Activated CD4-positive, alpha-beta memory T cell treated with anti-CD3 and anti-CD28 coated beads, Interleukin-2, amount 10 ng/mL, durations not matched to agents 7 days and 5 days (primary cell): Measurements from ENCODE around the gene NES. TPM values are rescaled to one million over a fixed set of nuclear protein-coding genes. Genes with fewer than 3 reads are reported as not detected.

ENCODE experiments used
- CTCF ChIA-PET: fragments of 350-600 bp; sonication (Branson Sonifier 250); formaldehyde crosslinking; loops from one replicate; lab custom pipeline; 2021; ENCODE audit warnings: antibody characterized with exemption, inconsistent platforms; lab: Charles Lee
- POLR2A ChIA-PET: fragments of 350-600 bp; sonication (Branson Sonifier 250); formaldehyde crosslinking; loops from one replicate; lab custom pipeline; 2021; ENCODE audit warnings: antibody characterized with exemption; lab: Charles Lee
- DNase-seq: peaks from one replicate; pipeline ENCODE4 v3.0.0-alpha.2; 2020
- H3K27ac Mint-ChIP-seq: one replicate; pipeline ENCODE4 v1.8.0; 2021; ENCODE audit warnings: mild to moderate bottlenecking, mixed read lengths
- H3K27me3 Mint-ChIP-seq: one replicate; pipeline ENCODE4 v1.8.0; 2021; ENCODE audit warnings: mixed read lengths
- H3K36me3 Mint-ChIP-seq: one replicate; pipeline ENCODE4 v1.8.0; 2021; ENCODE audit warnings: low read depth, mixed read lengths
- H3K4me1 Mint-ChIP-seq: one replicate; pipeline ENCODE4 v1.8.0; 2021; ENCODE audit warnings: mixed read lengths
- H3K4me3 Mint-ChIP-seq: one replicate; pipeline ENCODE4 v1.8.0; 2021; ENCODE audit warnings: mild to moderate bottlenecking, mixed read lengths
- H3K9me3 Mint-ChIP-seq: one replicate; pipeline ENCODE4 v1.8.0; 2021; ENCODE audit warnings: mixed read lengths
- total RNA-seq, 2 experiments: library from RNA; stranded (reverse); gene quantifications; one replicate each; pipeline ENCODE4 v1.2.3, GENCODE V29; 2021

Gene NES
- total RNA-seq, 2 experiments from 2014 or later: not detected

DNA sequence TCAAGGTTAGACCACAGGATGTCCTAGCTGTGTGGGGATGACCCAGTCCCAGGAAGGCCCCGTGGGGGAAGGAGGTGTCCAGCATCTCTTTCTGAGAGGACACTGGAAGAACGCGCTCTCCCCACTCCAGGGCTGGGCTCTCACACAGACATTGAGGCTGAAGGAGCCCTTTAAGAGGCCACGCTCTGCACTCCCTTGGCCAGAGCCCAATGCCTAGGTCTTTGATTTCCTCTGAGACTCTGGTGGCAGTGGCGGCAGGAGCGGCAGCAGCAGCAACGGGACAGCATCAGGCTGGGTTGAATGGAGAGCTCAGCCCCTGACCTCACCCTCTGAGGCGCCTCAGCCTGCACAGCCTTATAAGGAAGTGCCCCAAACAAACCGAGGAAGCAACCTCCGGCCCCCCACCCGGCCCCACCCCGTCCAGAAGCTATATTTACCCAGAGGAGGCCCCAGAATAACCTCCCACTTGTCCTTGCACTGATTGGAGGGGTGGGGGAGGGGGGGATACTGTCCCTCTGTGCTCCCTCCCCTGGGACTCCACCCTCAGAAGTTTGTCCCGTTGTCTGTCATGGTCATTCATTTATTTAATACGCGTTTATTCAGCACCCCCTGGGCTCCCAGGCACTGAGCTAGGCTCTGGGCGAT is 12.3 kb downstream of the NES start:
- no peak for DNase-seq
- H3K27me3 Mint-ChIP-seq: peaks cover 10% of the 10 kb centered on the region
- POLR2A ChIA-PET: no interaction called here
- H3K4me1 Mint-ChIP-seq: peaks cover 45% of the 10 kb centered on the region
- no peaks in the 10 kb centered on the region for H3K9me3 Mint-ChIP-seq
- CTCF ChIA-PET: interaction anchor here (1.7 kb wide), 1 partner anchor 226 kb away, joined by 4 read pairs; no protein-coding TSS in a partner anchor
- H3K36me3 Mint-ChIP-seq: peaks cover 3% of the 10 kb centered on the region
- no peak overlapping the region for H3K27ac Mint-ChIP-seq
- H3K4me3 Mint-ChIP-seq: no peak overlapping the region

DNA sequence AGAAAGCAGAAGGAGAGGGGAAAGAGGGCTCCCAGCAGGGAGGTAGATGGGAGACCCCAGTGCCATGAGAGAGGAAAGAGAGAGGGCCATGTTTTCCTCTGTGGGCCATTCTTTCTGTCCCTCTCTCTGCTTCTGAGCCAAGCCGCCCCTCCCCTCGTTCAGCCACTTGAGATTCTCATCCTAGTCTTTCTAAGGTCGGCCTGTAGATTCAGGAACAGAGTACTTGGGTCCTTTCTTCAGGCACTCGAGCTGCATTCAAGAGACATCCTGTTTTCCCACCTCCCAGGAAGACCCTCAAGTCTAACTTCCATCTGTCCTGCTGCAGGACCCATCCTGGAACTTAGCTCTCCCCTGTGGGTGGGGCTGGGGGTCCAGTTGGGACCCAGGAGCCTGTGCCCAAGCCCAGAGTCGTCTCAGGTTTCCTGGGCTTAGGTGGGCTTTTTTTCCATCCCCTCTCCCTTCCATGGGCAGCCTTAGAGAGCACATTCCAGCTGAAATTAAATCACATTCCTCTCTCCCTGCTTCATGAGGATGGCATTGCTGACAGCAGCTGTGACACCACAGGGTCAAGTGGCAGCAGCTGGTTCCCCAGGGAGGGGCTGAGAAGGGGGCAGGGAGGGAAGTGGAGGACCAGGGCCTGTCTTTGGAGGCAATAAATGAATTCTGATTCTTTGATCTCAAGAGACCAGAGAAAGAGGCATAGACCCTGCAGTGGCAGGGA is 13.0 kb downstream of the NES start:
- ChIA-PET CTCF (interaction anchor here (0.5 to 1.7 kb wide), 2 partner anchors 8 to 226 kb away, joined by 3 to 4 read pairs; no protein-coding TSS in a partner anchor), POLR2A (no interaction called here)
- no peak overlapping the region for H3K4me3 Mint-ChIP-seq
- peaks cover 7% of the 10 kb centered on the region for H3K27me3 Mint-ChIP-seq
- no peak overlapping the region for H3K27ac Mint-ChIP-seq
- H3K9me3 Mint-ChIP-seq: no peaks in the 10 kb centered on the region
- H3K4me1 Mint-ChIP-seq: peaks cover 52% of the 10 kb centered on the region
- no peak for DNase-seq
- peaks cover 3% of the 10 kb centered on the region for H3K36me3 Mint-ChIP-seq

DNA sequence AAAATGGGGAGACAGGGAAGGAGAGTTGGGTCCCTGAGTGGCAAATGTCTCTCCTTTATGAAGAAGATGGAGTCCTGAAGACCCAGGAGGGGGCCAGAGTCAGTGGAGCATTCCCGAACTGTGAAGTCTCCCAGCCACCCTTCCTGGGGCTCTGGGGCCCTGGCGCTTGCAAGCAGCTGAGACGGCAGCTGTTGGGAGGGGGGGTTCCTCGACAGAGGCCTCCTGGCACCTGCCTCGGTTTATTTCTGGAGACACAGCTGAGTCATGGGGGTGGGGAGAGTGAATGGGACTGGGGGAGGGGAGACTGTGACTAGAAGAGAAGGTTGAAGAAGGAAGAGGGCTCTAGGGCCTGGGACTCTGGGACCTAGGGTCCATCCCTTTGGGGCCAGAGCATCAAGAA is 14.0 kb downstream of the NES start:
- POLR2A ChIA-PET: no interaction called here
- peaks cover 3% of the 10 kb centered on the region for H3K36me3 Mint-ChIP-seq
- DNase-seq: no peak
- H3K4me1 Mint-ChIP-seq: peaks cover 62% of the 10 kb centered on the region
- H3K27ac Mint-ChIP-seq: no peak overlapping the region
- no peak overlapping the region for H3K4me3 Mint-ChIP-seq
- H3K9me3 Mint-ChIP-seq: no peaks in the 10 kb centered on the region
- peaks cover 8% of the 10 kb centered on the region for H3K27me3 Mint-ChIP-seq
- CTCF ChIA-PET: interaction anchor here (0.7 to 8.6 kb wide), 2 partner anchors 17 to 32 kb away, joined by 4 to 139 read pairs; partner anchors contain the start of gene NES

DNA sequence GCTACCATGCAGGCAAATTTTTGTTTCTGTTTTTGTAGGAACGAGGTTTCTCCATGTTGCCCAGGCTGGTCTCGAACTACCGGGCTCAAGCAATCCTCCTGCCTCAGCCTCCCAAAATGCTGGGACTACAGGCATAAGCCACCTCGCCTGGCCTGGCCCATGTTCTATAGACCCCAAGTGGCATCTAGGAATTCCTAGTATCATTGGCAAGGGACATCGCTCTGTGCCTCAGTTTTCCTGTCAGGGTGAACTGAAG is 14.5 kb downstream of the NES start:
- no peaks in the 10 kb centered on the region for H3K9me3 Mint-ChIP-seq
- peaks cover 67% of the 10 kb centered on the region for H3K4me1 Mint-ChIP-seq
- CTCF ChIA-PET: interaction anchor here (0.7 to 8.7 kb wide), 4 partner anchors 17 to 37 kb away, joined by 4 to 275 read pairs (median 90); partner anchors contain the start of genes HAPLN2 and NES
- peaks cover 3% of the 10 kb centered on the region for H3K36me3 Mint-ChIP-seq
- H3K4me3 Mint-ChIP-seq: no peak overlapping the region
- H3K27ac Mint-ChIP-seq: no peak overlapping the region
- POLR2A ChIA-PET: no interaction called here
- no peak for DNase-seq
- peaks cover 11% of the 10 kb centered on the region for H3K27me3 Mint-ChIP-seq

DNA sequence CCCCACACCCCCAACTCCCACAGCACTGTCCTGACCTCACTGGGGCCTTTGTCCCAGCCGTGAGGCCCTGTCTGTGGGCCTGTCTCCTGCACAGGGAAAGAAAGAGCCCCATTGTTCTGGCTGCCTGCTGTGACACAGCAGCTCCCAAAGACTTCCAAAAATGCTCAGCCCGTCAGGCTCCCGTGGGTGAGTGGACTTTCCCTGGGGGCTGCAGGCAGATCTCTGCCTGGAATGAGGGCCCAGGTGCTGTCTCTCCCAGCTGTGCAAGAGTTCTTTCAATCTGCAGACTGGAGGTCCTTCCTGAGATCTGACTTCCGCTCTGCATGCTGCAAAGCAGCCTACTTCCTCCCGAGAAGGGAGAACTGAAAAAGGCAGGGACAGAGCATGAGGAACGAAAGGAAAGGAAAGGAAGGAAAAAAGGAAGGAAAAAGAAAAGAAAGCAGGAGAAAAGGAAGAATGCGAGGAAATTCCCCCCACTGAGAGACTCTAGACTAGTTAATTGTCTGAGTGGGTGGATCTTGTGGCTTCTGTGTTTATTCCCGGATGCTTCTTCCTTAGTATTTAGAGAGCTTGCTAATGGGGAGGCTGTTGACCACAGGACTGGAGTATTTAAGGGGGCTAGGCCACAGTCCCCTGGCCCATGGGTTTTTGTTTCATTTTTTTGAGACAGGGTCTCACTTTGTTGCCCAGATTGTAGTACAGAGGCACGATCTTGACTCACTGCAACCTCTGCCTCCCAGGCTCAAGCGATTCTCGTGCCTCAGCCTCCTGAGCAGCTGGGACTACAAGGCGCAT is 15.0 kb downstream of the NES start:
- Mint-ChIP-seq H3K27me3 (peaks cover 17% of the 10 kb centered on the region), H3K4me1 (peaks cover 72% of the 10 kb centered on the region), H3K27ac (peak overlapping the region; percentile 86), H3K36me3 (peaks cover 3% of the 10 kb centered on the region), H3K4me3 (peak overlapping the region; percentile 83), H3K9me3 (no peaks in the 10 kb centered on the region)
- no peak for DNase-seq
- ChIA-PET CTCF (interaction anchor here (1.8 to 8.7 kb wide), 8 partner anchors 10 to 106 kb away, joined by 4 to 275 read pairs (median 36); partner anchors contain the start of genes HAPLN2, ISG20L2, METTL25B and NES), POLR2A (interaction anchor here (0.8 to 2.6 kb wide), 7 partner anchors 11 to 161 kb away, joined by 3 to 17 read pairs (median 4); partner anchors contain the start of genes ISG20L2, MEF2D and METTL25B)

DNA sequence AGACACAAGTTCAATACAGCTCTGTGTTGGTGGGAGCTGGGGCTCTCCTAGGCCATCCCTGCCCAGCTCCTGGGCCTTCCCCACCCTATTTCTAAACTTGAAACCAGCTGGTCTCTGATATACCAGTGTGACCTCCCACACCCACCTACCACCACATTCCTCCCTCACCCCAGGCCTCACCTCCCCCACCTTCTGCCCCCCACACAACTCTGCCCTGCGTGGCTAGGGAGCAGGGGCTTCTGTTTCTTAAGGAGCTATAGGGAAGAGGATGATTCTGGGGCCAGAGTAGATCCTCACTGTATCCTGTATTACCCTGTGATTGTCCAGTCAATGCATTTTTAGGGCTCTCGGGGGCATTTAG is 16.5 kb downstream of the NES start:
- Mint-ChIP-seq H3K36me3 (peaks cover 3% of the 10 kb centered on the region), H3K4me3 (peak overlapping the region; percentile 83), H3K27me3 (peaks cover 28% of the 10 kb centered on the region), H3K4me1 (peaks cover 78% of the 10 kb centered on the region), H3K27ac (peak overlapping the region; percentile 86), H3K9me3 (no peaks in the 10 kb centered on the region)
- ChIA-PET CTCF (interaction anchor here (0.7 to 8.7 kb wide), 17 partner anchors 11 to 275 kb away, joined by 3 to 275 read pairs (median 8); partner anchors contain the start of genes HAPLN2, ISG20L2, MEF2D and METTL25B), POLR2A (interaction anchor here (0.8 to 2.6 kb wide), 12 partner anchors 9 to 160 kb away, joined by 3 to 17 read pairs (median 3); partner anchors contain the start of genes CRABP2, ISG20L2, MEF2D and METTL25B)
- no peak for DNase-seq

DNA sequence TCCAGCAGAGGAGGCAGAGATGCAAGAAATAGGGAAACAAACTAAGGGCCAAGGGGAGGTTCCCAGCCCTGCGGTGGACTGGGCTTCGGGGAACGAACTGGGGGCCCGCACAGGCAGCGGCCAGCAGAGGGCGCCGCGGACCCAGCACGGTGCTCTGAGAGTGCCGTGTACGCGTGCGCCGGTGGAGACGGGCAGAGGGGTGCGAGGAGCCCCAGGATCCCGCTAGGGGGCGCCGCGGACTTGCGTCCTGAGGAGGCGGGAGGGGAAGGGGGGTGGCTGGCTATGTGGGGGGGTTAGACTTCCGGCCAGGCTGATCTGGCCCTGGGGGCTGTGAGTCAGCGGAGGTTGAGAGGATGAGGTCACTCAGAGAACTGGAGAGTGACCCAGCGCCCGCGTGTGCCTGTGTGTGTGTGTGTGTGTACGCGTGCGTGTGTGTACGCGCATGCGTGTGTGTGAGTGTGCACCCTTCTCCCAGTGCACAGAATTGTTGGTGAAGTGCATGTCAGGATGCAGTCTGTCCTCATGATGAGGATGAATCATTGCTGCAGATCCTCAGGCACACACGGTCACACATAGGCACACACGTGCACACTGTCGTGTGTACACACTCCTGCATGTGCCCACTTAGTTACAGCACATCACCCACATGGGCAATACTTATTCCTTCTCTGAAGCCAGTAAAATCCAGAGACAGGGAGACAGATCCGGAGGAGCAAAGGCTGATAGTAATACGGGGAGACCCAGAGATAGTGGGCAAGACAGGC is 17.0 kb downstream of the NES start:
- Mint-ChIP-seq H3K4me3 (peak overlapping the region; percentile 83), H3K36me3 (peaks cover 3% of the 10 kb centered on the region), H3K9me3 (no peaks in the 10 kb centered on the region), H3K4me1 (peaks cover 72% of the 10 kb centered on the region), H3K27ac (peak overlapping the region; percentile 86), H3K27me3 (peaks cover 30% of the 10 kb centered on the region)
- CTCF ChIA-PET: interaction anchor here (0.9 to 8.7 kb wide), 22 partner anchors 11 to 268 kb away, joined by 3 to 275 read pairs (median 6); partner anchors contain the start of genes HAPLN2, ISG20L2, MEF2D and METTL25B
- POLR2A ChIA-PET: interaction anchor here (0.8 to 2.6 kb wide), 8 partner anchors 17 to 159 kb away, joined by 3 to 17 read pairs (median 4); partner anchors contain the start of genes CRABP2, ISG20L2, MEF2D and METTL25B
- DNase-seq: peak; percentile 95

DNA sequence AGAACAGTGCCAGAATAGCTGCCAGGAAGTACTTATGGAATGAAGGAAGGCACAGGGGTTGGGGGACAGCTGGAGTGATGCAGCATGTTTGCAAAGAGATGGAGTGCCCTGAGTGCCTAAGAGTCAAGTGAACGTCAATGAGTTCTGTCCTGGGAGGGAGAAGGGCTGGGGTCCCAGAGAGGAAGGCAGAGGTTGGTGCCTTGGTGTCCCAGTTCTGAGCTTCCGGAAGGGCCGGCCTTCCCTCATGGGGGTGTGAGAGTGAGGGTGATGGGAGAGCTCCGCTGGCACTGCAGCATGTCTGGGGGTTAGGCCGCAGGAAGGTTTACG is 17.6 kb downstream of the NES start:
- H3K9me3 Mint-ChIP-seq: no peaks in the 10 kb centered on the region
- peaks cover 3% of the 10 kb centered on the region for H3K36me3 Mint-ChIP-seq
- H3K27me3 Mint-ChIP-seq: peaks cover 32% of the 10 kb centered on the region
- H3K4me1 Mint-ChIP-seq: peaks cover 67% of the 10 kb centered on the region
- H3K27ac Mint-ChIP-seq: peak overlapping the region; percentile 86
- H3K4me3 Mint-ChIP-seq: peak overlapping the region; percentile 83
- no peak for DNase-seq
- POLR2A ChIA-PET: interaction anchor here (0.6 to 2.6 kb wide), 2 partner anchors 11 to 69 kb away, joined by 3 to 17 read pairs; partner anchors contain the start of genes ISG20L2 and METTL25B
- CTCF ChIA-PET: interaction anchor here (0.7 to 8.7 kb wide), 16 partner anchors 10 to 268 kb away, joined by 3 to 275 read pairs (median 5); partner anchors contain the start of genes HAPLN2, ISG20L2, METTL25B and NES

DNA sequence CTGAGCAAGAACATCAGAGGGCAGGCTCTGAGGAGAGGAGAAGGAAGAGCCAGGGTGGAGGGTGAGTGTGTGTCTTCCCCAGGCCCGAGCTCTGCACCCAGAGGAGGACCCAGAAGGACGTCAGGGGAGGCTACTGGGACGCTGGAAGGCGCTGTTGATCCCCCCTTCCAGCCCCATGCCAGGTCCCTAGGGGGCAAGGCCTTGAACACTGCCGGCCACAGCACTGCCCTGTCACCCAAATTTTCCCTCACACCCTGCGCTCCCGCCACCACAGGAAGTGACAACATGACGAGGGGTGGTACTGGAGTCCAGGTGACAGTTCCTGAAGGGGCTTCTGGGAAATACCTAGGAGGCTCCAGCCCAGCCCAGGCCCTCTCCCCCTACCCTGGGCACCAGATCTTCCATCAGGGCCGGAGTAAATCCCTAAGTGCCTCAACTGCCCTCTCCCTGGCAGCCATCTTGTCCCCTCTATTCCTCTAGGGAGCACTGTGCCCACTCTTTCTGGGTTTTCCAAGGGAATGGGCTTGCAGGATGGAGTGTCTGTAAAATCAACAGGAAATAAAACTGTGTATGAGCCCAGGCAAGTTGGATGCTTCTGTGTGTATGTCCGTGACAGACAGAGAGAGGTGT is 18.1 kb downstream of the NES start:
- Mint-ChIP-seq H3K4me3 (peak overlapping the region; percentile 83), H3K27ac (peak overlapping the region; percentile 86), H3K9me3 (no peaks in the 10 kb centered on the region), H3K36me3 (peaks cover 3% of the 10 kb centered on the region), H3K27me3 (peaks cover 37% of the 10 kb centered on the region), H3K4me1 (peaks cover 65% of the 10 kb centered on the region)
- CTCF ChIA-PET: interaction anchor here (0.7 to 8.7 kb wide), 16 partner anchors 10 to 269 kb away, joined by 3 to 275 read pairs (median 5); partner anchors contain the start of genes HAPLN2, ISG20L2, METTL25B and NES
- no peak for DNase-seq
- POLR2A ChIA-PET: interaction anchor here (0.6 kb wide), 1 partner anchor 11 kb away, joined by 3 read pairs; no protein-coding TSS in a partner anchor

DNA sequence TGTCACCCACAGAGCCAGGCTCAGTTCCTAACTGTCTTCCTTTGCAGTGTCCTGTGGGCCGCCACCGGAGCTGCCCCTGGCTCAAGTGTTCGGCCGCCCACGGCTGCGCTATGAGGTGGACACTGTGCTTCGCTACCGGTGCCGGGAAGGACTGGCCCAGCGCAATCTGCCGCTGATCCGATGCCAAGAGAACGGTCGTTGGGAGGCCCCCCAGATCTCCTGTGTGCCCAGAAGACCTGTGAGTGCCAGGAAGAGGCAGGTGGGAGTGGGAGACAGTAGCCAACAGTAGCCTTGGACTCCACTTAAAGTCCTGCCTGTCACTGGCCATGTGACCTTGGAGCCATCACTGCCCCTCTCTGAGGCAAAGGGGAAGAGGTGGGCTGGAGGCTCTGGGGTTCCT is 18.7 kb downstream of the NES start:
- peaks cover 41% of the 10 kb centered on the region for H3K27me3 Mint-ChIP-seq
- no peak overlapping the region for H3K27ac Mint-ChIP-seq
- no peaks in the 10 kb centered on the region for H3K9me3 Mint-ChIP-seq
- CTCF ChIA-PET: interaction anchor here (0.9 to 8.7 kb wide), 11 partner anchors 9 to 275 kb away, joined by 3 to 275 read pairs (median 4); partner anchors contain the start of genes BCAN, HAPLN2, ISG20L2 and METTL25B
- DNase-seq: no peak
- POLR2A ChIA-PET: no interaction called here
- H3K36me3 Mint-ChIP-seq: peaks cover 3% of the 10 kb centered on the region
- H3K4me1 Mint-ChIP-seq: peaks cover 64% of the 10 kb centered on the region
- H3K4me3 Mint-ChIP-seq: no peak overlapping the region

DNA sequence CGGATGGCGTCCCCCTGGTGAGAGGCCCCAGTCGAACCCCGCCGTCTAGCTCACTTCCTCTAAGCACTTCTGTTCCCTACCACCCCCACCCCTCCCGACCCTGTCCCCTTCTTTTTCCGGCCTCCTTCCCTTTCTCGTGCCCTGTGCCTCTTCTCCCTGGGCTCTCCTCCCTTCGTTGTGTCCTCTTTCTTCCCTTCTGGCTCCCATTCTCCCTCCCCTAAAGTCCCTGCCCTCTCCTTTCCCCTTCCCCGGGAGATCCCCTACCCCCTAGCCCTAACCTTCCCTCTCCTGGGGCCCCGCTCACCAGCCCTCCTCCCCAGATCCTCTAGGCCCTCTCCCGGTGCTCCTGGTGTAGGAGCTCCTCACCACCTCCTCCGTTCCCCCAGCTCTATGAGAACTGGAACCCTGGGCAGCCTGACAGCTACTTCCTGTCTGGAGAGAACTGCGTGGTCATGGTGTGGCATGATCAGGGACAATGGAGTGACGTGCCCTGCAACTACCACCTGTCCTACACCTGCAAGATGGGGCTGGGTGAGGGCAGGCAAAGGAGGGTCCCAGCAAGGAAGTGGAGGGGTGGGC is 19.4 kb downstream of the NES start:
- peaks cover 48% of the 10 kb centered on the region for H3K27me3 Mint-ChIP-seq
- CTCF ChIA-PET: interaction anchor here (0.9 to 8.7 kb wide), 10 partner anchors 8 to 274 kb away, joined by 3 to 275 read pairs (median 10); partner anchors contain the start of genes BCAN, HAPLN2, ISG20L2 and METTL25B

More for the DNA sequence above, 19.4 kb downstream of the NES start:
- POLR2A ChIA-PET: no interaction called here
- no peak overlapping the region for H3K4me3 Mint-ChIP-seq
- H3K9me3 Mint-ChIP-seq: no peaks in the 10 kb centered on the region
- DNase-seq: no peak
- peaks cover 59% of the 10 kb centered on the region for H3K4me1 Mint-ChIP-seq
- peaks cover 3% of the 10 kb centered on the region for H3K36me3 Mint-ChIP-seq
- peak overlapping the region; percentile 18 for H3K27ac Mint-ChIP-seq
